Measurements from ENCODE around the gene CPVL.

DNA sequence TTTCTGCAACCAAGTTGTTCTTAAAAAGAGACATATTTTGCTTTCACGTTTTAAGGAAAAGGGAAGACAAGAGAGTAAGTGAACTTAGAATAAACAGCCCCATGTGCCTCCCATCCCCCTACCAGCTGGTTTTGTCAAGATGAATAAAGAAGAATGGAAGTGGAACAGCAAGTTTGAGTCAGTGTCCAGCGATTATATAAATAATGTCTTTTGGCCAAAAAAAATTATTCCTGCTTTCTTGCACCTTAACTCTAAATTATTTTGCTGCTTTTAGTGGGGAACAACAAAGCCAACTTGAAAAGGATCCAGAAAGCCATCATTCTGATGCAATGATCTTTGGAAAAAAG, 105.8 kb downstream of the CPVL start:
- no peak for TF ChIP-seq CTCF (IDR thresholded peaks at IDR 0.05)
- no peak for TF ChIP-seq POLR2AphosphoS5 (IDR thresholded peaks at IDR 0.05; ENCODE audit: low read depth, low read length)
- TF ChIP-seq, protein P1, sequence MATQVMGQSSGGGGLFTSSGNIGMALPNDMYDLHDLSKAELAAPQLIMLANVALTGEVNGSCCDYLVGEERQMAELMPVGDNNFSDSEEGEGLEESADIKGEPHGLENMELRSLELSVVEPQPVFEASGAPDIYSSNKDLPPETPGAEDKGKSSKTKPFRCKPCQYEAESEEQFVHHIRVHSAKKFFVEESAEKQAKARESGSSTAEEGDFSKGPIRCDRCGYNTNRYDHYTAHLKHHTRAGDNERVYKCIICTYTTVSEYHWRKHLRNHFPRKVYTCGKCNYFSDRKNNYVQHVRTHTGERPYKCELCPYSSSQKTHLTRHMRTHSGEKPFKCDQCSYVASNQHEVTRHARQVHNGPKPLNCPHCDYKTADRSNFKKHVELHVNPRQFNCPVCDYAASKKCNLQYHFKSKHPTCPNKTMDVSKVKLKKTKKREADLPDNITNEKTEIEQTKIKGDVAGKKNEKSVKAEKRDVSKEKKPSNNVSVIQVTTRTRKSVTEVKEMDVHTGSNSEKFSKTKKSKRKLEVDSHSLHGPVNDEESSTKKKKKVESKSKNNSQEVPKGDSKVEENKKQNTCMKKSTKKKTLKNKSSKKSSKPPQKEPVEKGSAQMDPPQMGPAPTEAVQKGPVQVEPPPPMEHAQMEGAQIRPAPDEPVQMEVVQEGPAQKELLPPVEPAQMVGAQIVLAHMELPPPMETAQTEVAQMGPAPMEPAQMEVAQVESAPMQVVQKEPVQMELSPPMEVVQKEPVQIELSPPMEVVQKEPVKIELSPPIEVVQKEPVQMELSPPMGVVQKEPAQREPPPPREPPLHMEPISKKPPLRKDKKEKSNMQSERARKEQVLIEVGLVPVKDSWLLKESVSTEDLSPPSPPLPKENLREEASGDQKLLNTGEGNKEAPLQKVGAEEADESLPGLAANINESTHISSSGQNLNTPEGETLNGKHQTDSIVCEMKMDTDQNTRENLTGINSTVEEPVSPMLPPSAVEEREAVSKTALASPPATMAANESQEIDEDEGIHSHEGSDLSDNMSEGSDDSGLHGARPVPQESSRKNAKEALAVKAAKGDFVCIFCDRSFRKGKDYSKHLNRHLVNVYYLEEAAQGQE (IDR thresholded peaks at IDR 0.05; ENCODE audit: insufficient read depth in 1 of 2, low read depth in 2 of 2, low read length in 1 of 2), result no peak

All from Panc1 (cell line).